HG02970 (cell line): Measurements from ENCODE around the gene PHC3.
"Not testable (repeated sequence)": the region's sequence is repeated elsewhere in the genome, so short reads cannot be mapped to it uniquely, and the experiment has no call there.

Experiments used
- ATAC-seq: cut with Tn5 transposase; IDR thresholded peaks from one replicate; pipeline ENCODE4 v1.9.1; 2021; ENCODE audit warnings: mild to moderate bottlenecking, moderate library complexity, moderate number of reproducible peaks; ENCODE audit not compliant: unreplicated experiment, low FRiP score

PHC3 gene

DNA sequence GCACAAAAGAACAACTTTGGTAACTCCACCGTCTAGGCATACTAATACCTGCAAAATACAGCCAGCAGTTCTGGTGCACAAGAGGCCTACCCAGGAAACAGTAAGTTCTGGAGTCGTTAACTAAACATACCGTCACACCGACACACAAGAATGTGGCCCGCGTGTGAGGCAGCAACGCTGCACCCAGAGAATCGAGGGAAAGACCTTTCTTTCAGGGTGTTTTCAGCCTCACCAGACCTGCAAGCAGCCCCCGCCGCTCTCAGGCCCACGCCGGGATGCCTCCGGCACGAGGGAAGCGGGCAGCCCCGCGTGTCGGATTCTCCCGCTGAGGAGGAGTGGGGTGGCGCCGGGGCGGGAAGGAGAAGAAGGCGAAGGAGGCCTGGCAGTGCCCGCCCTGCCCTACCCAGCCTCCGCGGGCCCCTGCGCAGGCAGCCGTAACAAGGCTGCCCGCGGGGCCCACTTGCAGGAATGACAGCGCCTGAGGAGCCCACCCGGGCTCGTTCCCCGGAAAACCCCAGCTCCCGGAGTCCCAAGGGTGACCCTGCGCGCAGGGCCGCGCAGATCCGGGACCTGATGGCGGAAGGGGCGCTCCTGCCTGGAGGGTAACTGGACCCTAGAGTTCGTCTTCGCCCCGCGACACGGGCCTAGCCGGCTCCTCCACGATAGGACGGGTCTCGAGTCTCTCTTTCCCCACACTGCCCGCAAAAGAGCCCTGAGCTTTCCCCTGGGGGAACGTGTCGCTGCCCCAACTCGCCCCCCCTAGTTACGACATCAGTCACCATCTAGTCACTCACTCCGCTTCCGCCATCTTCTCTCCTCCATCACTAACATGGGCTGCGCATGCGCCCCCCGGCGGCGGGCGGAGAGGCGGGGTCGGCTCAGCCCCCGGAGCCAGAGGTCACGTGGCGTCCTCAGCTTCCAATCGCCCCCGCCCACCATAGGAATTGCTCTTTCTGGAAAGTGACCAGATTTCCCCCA is at the start of gene PHC3:
Gene PHC3, minus strand, starts transcription at position 826 of the 978 bp plus-strand sequence. Its CDS starts 18 bp downstream, at position 808.
- ATAC-seq: peak; percentile 82

DNA sequence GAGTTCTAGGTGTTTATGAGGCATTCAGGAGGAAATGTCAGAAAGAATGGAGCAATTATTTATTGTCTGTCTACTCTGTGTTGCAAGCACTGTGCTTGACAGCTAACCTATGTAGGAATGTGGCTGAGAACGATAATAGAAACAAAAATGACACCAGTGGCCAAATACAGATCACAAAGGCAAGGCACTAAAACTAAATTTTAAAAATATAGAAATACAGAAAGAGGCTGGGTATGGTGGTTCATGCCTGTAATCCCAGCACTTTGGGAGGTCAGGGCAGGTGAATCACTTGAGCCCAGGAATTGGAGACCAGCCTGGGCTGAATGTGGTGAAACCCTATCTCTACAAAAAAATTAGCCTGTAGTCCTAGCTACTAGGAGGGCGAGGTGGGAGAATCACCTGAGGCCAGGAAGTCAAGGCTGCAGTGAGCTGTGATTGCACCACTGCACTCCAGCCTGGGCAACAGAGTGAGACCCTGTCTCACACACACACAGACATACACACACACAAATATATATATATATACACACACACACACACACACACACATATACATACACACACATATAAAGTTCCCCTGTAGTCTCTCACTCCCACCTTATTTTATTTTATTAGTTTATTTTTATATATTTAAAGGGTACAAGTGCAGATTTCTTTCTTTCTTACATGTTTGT is 46.7 kb upstream of the PHC3 start:
- no peak for ATAC-seq

- no peak for ATAC-seq
These were observed 45.0 kb upstream of the PHC3 start for GRCh38 chr3:170226426-170226960.

DNA sequence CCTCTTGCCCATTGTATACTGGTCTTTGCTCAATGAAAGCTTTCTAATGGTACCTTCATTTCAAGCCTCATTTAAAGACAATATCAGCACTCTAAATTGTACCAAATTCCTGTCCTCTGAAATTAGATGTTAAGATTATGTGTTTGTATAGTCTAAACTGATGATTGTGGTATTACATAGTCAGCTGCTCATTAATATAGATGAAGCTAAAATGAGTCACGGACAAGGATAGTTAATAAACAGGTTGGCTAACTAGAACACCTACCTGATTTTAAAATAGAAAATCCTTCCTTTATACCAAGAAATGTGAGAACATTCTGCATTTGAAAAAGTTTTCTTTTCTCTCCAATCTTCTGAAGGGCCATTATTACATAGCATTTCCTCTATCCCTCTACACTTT is 43.6 kb upstream of the PHC3 start:
- ATAC-seq: no peak

DNA sequence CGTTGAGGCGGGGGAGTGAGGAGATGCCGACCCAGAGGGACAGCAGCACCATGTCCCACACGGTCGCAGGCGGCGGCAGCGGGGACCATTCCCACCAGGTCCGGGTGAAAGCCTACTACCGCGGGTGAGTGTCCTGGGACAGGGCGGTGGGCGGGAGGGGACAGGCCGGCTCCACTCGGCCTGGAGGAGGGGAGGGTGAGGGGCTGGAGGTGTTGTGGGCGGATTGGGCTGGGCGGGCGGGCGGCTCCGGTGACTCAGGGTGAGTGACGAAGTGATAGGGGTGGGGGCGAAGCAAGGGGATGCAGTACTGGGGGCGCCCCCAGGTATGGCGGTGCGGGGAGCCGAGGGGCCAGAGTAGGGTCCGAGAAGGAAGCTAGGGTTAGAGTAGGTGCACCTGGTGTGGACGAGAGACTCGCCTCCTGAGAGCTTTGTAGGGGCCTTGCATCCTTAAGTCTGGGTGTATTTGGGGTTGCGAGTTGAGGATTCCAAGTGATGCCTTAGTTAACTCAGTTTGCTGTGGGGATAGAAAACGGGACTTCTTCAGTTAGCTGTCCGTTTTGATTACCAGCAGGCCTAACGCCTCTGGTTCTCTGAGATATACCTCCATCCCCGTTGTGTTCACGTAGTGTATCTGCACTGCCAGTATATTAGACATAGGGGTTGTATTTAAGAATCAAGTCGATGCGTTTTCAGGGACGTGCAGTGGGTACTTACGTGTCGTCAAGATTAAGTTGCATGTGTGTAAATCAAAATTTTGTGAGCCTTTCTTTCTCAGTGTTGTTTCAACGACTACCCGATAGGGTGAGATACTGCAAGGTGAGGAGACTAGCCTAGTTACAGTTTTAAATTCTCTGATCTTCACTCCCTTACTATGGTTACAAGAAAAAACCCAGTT is 41.4 kb upstream of the PHC3 start:
- ATAC-seq: peak; percentile 21

DNA sequence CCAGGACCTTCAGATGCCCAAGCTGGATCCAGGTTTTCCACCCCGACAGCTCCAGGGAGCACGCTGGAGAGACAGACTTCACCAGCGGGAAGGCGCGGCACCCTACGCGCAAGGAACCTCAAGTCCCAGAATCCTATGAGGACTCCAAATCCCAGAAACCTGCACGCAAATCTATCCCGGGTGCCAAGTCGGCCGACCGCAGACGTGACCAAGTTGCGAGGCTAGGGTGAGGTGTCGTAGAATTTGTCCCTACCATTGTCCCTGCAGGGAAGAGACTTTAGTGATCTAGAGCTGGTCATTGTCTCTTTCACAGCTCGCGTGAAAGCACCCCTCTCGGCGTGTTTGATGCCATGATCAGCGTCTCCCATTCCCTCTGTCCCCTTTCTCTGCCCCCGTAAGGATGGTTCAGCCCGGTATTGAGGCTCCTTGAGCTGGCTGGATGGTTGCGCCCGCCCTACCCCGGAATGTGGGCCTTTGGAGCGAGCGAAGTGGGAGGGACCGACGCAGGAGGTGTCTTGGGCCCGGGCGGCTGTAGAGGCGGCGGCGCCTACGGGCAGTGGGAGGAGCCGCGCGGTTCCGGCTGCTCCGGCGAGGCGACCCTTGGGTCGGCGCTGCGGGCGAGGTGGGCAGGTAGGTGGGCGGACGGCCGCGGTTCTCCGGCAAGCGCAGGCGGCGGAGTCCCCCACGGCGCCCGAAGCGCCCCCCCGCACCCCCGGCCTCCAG is 40.6 kb upstream of the PHC3 start, which contains the start of gene PRKCI:
Gene PRKCI, plus strand, starts transcription at position 501 of the 723 bp plus-strand sequence. CDS start 246 bp downstream, outside the sequence.
- ATAC-seq: peak; percentile 85

GRCh38 chr3:170220871-170221270 is 39.3 kb upstream of the PHC3 start:
- no peak for ATAC-seq

GRCh38 chr3:170219850-170220249 is 38.3 kb upstream of the PHC3 start:
- no peak for ATAC-seq

DNA sequence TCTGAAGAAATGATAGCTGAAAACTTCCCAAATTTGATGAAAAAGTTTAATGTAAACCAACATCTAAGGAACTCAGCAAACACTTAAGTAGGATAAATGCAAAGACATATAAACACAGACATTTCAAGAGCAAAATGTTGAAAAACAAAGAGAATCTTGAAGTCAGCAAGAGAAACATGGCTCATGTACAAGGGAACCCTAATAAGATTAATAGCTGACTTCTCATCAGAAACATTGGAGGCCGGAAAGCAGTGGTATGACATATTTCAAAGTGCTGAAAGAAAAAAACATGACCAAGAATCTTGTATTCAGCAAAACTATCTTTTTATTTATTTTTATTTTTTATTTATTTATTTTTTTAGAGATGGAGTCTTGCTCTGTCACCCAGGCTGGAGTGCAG is 30.1 kb upstream of the PHC3 start:
- ATAC-seq: no peak

GRCh38 chr3:170207717-170208116 is 26.2 kb upstream of the PHC3 start:
- no peak for ATAC-seq

DNA sequence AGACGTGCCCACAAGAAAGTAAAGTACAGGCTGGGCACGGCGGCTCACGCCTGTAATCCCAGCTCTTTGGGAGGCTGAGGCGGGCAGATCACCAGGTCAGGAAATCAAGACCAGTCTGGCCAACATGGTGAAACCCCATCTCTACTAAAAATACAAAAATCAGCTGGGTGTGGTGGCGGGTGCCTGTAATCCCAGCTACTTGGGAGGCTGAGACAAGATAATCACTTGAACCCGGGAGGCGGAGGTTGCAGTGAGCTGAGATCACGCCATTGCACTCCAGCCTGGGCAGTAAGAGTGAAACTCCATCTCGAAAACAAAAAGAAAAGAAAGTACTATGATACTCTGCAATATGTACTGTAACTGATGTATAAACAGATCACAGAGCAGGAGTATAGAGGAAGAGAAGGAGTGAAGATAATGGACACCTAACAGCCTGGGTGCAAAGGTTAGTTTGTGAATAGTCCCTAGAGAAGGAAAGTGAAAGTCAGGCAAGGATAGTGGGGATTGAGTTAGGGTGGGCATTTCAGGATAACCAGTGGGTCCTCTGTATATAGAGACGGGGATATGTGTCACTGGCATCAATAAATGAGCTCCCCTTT is 24.7 kb upstream of the PHC3 start:
- not testable (repeated sequence) for ATAC-seq

GRCh38 chr3:170205302-170205701 is 23.8 kb upstream of the PHC3 start:
- no peak for ATAC-seq

GRCh38 chr3:170204509-170204908 is 23.0 kb upstream of the PHC3 start:
- no peak for ATAC-seq

- ATAC-seq: no peak
These were observed 22.5 kb upstream of the PHC3 start for GRCh38 chr3:170204023-170204472.

GRCh38 chr3:170203457-170203856 is 21.9 kb upstream of the PHC3 start:
- ATAC-seq: no peak

DNA sequence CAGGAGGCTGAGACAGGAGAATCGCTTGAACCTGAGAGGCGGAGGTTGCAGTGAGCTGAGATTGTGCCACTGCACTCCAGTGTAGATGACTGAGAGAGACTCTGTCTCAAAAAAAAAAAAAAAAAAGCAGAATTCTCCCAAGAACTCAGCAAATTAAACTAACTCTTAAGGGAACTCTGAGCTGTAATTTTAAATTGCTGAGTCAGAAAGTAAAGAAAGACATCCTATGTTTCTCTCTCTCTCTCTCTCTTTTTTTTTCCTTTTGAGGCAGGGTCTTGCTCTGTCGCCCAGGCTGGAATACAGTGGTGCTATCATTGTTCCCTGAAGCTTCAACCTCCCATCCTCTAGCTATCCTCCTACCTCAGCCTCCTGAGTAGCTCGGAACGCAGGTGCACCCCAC is 20.0 kb upstream of the PHC3 start:
- ATAC-seq: no peak

- ATAC-seq: no peak
These were observed 19.5 kb upstream of the PHC3 start for GRCh38 chr3:170200987-170201386.

GRCh38 chr3:170196833-170197232 is 15.3 kb upstream of the PHC3 start:
- no peak for ATAC-seq

- not testable (repeated sequence) for ATAC-seq
These were observed 14.2 kb upstream of the PHC3 start for GRCh38 chr3:170195759-170196158.
